Liver (tissue), 3 donors: Measurements from ENCODE around the gene SRGAP1.

ENCODE experiments used
- CTCF ChIP-seq: fragments of 150-350 bp; IDR thresholded peaks from 2 replicates; pipeline ENCODE4 v1.5.1; 2017; ENCODE audit warnings: improper control_type of control experiment, low read depth, low read length; ENCODE audit not compliant: missing input control
- GABPA ChIP-seq, 2 donors: IDR thresholded peaks in 1 of 2; conservative IDR thresholded peaks in 1 of 2; 2 replicates each; pipeline ENCODE4 v1.6.1; 2016; ENCODE audit warnings: antibody characterized with exemption in 2 of 2, mild to moderate bottlenecking in 1 of 2, moderate library complexity in 1 of 2
- MAX ChIP-seq: IDR thresholded peaks from 2 replicates; pipeline ENCODE4 v1.6.1; 2016; ENCODE audit warnings: antibody characterized with exemption
- NR2F2 ChIP-seq: IDR thresholded peaks from 2 replicates; pipeline ENCODE4 v1.6.1; 2016; ENCODE audit warnings: antibody characterized with exemption
- RAD21 ChIP-seq, 2 donors: IDR thresholded peaks; 2 replicates each; pipeline ENCODE4 v1.6.1; 2016; ENCODE audit warnings: antibody characterized with exemption in 2 of 2, mild to moderate bottlenecking in 2 of 2
- RXRA ChIP-seq, 2 donors: IDR thresholded peaks; 2 replicates each; pipeline ENCODE4 v1.6.1; 2017 to 2018; ENCODE audit warnings: antibody characterized with exemption in 2 of 2, mild to moderate bottlenecking in 1 of 2
- SP1 ChIP-seq: IDR thresholded peaks from 2 replicates; pipeline ENCODE4 v1.6.1; 2018; ENCODE audit warnings: antibody characterized with exemption, mild to moderate bottlenecking
- TAF1 ChIP-seq: conservative IDR thresholded peaks from 2 replicates; pipeline ENCODE4 v1.6.1; 2016; ENCODE audit warnings: antibody characterized with exemption, mild to moderate bottlenecking
- donor health status: healthy.
- donor health status: healthy.

GRCh38 chr12:63838411-63838810 lies 6.1 kb upstream of the SRGAP1 start:
- TF ChIP-seq CTCF (no peak), NR2F2 (no peak), RXRA (IDR thresholded peaks at IDR 0.05) (no peak), TAF1 (no peak), RAD21 (IDR thresholded peaks at IDR 0.05) (no peak), GABPA (IDR thresholded peaks at IDR 0.05 in 1 of 2, conservative IDR thresholded peaks at IDR 0.05 in 1 of 2) (no peak), SP1 (no peak), MAX (no peak)
